ENCODE measurements around the gene TRAF3.

Gene TRAF3, protein sequence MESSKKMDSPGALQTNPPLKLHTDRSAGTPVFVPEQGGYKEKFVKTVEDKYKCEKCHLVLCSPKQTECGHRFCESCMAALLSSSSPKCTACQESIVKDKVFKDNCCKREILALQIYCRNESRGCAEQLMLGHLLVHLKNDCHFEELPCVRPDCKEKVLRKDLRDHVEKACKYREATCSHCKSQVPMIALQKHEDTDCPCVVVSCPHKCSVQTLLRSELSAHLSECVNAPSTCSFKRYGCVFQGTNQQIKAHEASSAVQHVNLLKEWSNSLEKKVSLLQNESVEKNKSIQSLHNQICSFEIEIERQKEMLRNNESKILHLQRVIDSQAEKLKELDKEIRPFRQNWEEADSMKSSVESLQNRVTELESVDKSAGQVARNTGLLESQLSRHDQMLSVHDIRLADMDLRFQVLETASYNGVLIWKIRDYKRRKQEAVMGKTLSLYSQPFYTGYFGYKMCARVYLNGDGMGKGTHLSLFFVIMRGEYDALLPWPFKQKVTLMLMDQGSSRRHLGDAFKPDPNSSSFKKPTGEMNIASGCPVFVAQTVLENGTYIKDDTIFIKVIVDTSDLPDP

DNA sequence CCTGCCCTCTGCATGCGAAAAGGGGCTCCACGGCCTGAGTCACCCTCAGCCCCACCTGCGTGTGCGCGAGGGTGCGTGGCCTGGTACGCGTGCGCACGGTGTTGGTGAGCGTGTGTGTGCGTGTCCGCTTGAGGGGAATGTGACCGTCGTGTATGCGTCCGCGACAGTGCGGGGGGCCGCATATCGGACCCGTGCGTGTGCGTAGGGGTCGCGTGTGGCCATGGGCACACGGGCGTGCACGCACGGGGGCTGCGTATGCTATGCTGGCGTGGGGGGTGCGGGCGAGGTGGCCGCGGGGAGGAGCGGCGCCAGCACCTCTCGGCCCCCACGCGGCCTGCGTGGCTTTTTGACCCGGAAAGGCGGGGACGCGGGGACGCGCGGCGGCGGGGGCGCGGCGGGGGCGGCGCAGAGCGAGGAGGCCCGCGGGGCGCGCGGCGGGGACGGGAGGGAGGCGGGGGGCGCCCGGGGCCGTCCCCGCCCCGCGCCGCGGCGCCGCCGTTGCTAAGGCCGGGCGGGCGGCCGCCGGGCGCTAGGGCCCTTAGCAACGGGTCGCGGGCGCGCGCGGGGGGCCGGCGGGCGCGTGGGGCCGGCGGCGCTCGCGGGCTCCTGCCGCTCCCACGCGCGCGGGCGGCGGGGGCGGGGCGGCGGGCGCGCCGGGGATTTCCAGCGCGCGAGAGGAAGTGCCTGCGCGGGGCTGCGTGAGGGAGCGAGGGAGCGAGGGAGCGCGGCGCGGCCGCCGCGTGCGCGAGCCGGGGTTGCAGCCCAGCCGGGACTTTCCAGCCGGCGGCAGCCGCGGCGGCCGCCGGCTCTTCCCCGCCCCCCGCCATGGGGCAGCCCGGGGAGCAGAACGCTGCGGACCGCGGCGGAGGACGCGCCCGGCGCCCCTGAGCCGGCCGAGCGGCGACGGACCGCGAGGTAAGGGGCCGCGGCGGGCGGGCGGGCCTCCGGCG, at the start of gene TRAF3:
Gene TRAF3, plus strand, starts transcription at position 689 of the 950 bp plus-strand sequence. CDS start 92,753 bp downstream, outside the sequence.
- in situ Hi-C loops (cut with HindIII; ENCODE audit: low sequenced_read_pairs): no loop called here

DNA sequence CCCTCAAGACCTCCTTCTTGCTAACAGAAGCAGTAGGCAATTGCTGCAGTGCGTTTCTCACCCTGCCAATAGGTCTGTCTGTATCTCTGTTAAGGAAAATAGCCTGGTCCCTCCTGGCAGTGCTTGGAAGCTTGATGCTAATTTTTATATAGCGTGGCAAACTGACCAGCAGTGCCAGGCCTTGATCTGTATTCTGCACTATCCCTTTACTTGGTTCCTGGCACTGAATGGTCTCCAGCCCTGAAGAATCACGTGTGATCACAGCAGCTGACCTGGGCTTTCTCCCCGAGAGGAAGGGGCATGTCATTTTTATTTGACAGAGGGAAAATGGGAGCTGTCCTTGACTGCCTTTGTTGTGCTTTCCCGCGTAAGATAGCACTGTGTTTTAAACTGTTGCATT, 48.7 kb upstream of the TRAF3 start:
- in situ Hi-C loops (cut with HindIII; ENCODE audit: low sequenced_read_pairs): no loop called here

DNA sequence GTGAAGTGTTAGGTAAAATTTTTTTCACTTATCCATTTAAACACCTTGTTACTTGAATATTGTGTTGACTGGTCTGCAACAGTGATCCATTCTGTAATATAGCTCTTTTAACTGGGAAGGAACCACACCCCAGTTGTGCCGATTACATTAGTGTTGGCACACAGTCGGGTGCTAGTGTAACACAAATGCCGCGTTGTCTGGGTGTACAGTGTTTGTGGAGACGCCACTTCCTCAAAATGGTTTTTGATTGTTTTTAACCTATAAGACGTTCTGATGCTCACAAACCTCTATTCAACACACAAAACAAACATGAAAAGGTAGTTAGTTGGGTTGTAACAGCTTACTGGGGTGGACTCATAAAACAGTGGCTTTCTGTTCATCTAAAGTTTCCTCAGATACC, 48.0 kb upstream of the TRAF3 start:
- in situ Hi-C loops (cut with HindIII; ENCODE audit: low sequenced_read_pairs): no loop called here

DNA sequence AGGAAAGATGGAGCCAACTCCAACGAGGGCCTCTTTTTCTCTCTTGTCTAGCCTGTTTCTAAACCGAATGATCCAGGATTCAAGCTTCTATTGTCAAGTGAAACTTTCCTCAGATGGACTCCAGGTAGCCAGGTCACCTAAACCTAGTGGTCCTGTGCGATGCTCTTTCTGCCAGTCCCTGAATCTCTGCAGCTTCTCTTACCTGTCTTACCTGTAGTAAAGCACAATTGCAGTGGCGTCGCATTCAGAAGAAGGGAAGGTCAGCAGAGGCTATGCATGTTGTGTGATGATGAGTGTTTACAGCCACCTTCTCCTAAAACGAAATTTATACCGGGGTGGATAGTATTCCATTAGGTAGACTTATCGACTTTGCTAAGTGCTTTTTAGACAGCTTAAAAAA, 47.4 kb upstream of the TRAF3 start:
- in situ Hi-C loops (cut with HindIII; ENCODE audit: low sequenced_read_pairs): no loop called here

DNA sequence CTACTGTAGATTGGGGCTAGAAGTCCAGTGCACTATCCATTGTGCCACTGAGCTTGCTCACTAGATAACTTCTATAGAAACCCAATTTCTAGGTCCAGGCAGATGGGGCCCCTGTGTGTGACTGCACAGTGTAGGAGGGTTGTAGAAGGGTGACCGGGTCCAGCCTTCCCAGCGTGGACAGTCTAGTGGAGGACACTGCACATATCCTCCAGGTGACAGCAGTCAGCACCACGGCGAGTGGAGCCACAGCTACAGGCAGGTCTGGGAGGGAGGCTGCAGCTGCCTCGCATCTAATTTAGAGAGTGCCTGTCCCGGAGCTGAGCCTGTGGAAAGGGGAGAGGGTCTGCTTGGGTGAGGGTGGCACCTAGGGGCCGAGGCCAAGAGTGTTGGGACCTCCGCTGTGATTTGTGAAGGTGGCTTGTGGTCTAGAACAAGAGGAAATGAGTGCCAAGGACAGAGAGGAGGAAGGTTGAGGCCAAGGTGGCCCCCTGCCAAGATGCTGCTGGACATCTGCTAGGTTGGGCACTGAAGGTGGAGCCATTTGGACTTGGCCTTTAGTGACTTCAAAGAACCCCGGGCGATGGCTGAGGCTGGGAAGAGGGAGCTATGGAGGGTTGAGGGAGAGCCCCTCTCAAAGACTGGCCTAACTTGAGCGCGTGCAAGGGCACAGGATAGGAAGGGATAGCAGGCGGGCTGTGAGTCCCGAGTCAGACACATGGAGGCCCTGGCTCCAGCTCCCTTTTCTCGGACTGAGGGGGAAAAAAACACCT, 46.0 kb upstream of the TRAF3 start:
- in situ Hi-C loops (cut with HindIII; ENCODE audit: low sequenced_read_pairs): no loop called here

DNA sequence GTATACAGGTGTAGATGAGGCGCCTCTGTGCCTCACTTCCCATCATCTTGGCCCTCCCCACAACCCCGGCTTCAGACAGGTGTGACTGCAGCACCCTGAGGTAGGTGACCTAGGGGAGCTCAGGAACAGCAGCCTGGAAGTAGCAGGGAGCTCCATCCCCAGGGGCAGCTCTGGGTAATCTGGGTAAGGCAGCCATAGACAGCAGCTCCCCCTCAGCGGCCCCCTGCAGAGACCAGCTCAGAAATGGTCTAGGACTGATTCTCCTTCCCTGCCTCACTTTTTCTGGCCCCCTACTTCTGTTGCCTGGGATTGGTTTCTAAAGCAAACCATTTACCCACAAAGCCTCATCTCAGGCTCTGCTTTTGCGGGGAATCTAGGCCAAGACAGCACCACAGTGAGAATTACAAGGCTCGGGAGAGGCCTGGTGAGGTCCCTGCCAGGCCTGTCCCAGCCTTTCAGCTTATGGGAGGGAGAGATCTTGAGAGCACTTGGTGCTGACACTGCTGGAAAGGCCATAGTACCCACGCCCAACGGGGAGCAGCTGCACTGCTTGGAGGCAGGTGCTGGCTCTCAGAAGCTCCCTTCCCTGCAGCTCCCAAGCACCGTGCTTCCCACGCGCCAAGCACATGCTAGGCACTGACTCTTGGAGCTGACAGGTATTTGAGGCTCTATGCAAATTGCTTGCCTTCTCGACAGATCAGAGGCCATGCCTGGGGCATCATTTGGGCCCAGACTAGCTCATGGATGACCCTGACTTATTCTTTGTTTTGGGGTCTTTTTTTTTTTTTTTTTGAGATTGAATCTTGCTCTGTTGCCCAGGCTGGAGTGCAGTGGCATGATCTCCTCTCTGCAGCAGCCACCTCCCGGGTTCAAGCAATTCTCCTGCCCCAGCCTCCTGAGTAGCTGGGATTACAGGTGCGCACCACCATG, 45.1 kb upstream of the TRAF3 start:
- in situ Hi-C loops (cut with HindIII; ENCODE audit: low sequenced_read_pairs): no loop called here

DNA sequence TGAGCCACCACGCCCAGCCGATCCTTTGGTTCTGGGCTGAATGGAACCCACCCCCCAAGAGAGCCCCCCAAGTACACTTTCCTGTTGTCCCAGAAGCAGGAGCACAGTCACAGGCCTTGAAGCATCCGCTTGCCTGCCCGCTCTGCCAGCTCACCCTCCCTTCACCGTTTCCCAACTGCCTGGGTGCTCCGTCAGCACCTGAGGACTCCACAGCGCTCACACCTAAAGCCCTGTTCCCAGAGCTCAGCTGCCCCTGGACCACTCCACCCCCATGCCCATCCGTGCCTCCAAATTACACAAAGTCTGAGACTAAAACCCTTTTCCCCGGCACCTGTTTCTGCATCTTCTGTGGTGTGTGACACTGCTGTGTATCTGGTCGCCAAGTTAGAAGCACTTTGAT, 44.3 kb upstream of the TRAF3 start:
- in situ Hi-C loops (cut with HindIII; ENCODE audit: low sequenced_read_pairs): no loop called here

DNA sequence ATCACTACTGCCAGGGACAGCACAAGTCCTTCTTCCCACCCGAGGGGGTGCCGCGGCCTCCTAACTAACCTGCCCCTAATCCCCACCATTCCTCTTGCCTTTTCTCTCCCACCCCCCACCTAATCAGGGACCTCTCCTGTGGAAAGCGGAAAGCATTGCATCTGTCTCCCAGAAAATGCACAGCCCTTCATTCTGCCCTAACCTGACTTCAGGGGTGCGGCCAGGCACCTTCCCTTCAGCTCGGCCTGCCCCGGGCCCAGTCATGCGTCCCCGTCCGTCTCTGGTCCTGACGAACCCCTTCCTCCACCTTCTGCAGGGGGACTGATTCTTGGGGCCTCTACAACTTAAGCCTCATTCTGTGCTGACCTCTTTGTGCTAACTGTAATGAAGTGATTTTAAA, 43.9 kb upstream of the TRAF3 start:
- in situ Hi-C loops (cut with HindIII; ENCODE audit: low sequenced_read_pairs): no loop called here

DNA sequence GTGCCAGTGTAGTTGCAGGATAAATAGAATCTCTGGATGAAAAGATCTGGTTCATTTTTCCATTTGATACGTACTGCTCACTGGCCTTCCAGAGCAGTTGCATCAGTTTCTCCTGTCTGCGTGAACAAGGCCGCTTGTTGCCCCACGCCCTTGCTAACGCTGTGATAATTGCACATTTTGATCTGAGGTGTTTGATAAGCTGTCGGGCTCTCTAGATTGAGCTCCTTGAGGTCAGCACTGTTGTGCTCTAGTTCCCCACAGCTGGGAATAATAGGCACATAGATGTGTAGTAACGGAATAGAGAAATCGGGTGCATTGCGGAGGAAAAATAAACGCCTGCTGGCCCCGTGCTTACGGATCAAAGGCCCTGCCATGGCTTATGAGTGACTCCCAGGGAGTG, 42.8 kb upstream of the TRAF3 start:
- in situ Hi-C loops (cut with HindIII; ENCODE audit: low sequenced_read_pairs): no loop called here

DNA sequence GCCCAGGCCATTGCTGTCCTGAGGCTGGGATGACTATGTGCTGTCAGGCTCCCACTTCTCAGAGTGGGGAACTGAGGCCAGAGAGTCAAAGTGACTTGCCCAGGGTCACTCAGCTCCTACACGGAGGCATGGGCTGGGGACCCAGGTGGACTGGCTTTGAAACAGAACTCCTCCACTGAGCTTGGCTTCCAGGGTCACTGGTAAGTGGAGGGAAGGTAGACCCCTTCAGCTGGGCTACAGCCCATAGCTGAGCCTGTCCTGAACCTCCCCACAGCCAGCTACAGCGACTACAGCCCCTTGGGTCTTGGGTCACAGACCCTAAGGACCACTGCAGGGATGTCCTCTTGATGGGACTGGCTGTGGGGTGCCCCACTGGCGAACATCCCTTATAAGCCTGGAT, 40.3 kb upstream of the TRAF3 start:
- in situ Hi-C loops (cut with HindIII; ENCODE audit: low sequenced_read_pairs): no loop called here

DNA sequence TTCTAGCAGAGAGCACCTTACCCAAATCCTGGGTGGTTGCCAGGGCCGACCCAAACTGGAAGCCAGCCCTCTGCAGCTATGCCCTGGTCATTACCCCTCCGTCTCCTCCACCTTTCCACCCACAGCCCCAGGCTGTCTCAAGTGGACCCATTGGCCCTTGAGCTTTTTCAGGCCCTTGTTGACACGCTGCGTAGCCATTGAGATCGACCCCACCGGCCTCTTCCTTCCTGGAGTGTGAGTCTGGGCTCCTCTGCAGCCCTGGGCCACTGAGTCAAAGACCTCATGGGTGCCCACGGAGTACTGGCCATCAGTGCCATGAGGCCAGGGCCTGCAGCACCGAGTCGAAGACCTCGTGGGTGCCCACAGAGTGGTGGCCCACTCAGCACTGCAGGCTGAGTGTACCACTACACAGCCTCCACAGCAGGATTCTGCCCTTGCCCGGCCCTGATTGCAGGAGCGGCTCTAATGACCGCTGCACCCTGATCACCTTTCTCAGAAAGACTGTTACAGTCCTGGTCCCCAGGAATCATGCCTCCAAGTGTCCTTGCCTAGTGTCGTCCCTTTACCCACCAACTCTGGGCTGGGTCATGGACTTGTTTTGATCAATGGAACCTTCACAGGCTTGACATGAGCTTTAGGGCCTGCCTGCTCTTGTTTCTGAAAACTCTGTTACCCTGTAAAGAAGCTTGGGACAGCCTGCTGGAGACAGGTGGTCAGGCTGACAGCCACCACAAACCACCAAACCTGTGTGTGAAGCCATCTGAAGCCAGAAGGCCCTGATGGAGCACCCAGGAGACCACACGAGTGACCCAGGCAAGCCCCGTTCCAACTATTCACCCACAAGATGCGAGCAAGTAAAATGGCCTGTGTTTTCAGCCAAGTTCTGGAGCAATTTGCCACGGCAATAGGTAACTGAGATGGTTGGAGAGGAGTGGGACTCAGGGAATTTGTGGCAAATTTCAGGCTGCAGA, 39.6 kb upstream of the TRAF3 start:
- in situ Hi-C loops (cut with HindIII; ENCODE audit: low sequenced_read_pairs): no loop called here

DNA sequence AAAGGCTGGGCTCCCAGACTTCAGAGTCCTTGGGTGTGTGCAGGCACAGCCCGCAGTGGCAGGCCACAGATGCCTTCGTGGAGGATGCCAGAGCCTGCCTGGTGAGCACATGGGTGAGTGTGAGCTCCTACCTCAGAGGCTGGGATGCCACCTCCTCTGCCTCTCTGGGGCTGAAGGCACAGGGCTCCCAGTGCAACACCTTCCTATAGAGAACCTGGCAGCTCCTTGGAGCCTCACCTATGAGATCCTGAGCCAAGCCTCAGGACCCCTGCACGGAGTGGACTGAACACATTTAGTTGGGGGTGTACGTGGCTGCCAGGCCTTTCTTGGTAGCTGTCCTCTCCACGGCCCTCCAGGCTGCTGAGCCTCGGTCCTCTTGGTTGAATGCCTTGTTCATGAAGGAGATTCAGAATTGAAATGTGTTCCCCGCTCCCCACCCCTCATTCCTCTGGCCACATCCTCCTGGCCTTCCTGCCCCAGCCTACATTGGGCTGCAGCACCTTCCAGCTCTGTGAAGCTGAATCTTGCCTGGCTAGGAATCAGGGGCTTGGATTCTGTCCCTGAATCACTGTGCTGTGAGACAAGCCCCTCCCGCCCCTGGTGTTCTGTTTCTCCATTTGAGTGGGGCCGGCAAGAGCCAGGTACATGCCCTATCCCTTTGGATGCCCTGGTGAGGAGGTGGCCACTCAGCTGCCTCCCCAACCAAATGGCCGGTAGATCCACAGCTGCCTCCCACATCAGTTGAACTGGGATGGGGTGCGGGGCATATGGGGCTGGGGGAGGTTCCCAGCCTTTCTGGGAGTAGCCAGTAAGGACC, 38.7 kb upstream of the TRAF3 start:
- in situ Hi-C loops (cut with HindIII; ENCODE audit: low sequenced_read_pairs): no loop called here

DNA sequence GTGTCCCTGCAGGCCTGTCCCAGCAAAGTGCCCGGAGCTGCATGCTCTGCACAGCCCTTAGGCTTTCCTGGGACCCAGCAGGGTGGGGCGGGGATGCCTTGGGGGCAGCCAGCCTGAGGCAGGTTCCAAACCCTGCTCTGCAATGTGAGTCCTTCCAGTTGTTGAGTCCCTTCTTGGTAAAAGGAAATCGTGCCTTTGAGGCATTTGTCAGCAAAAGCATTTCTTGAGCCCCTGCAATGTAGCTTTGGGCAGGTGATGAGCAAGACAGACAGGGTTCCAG, 38.1 kb upstream of the TRAF3 start:
- in situ Hi-C loops (cut with HindIII; ENCODE audit: low sequenced_read_pairs): no loop called here

DNA sequence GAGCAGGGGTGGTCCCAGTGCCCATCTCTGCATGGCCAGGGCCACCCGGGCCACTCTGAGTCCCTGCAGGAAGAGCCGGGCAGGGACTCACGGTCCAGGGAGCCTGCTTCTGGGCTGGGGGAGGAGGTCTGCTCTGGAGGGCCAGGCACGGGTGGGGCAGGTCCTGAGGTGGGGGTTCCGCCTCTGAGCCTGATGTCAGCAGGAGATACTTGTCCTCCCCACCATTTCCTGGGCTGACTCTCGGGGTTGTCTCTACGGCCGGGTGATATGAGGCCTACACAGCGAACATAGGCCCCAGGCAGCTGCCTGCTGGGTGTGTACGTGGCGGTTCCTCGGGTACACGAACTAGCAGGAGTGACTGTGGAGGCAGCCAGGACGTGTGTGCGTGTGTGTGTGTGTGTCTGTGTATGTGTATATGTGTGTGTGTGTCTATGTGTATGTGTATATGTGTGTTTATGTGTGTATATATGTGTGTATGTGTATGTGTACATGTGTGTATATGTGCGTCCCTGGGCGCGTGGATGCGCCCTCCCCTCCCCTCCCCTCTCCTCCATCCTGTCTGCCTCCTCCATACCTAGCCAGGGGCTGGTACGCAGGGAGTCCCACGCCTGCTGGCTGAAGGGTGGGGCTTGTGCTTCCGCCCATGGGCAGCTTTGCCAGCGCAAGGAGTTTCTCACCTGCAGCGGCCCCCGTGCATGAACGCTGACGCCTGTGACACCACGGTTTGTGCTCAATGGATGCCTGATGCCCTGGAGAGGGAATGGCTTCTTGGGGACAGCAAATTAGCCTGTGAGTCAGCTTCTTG, 30.4 kb upstream of the TRAF3 start:
- in situ Hi-C loops (cut with HindIII; ENCODE audit: low sequenced_read_pairs): no loop called here

DNA sequence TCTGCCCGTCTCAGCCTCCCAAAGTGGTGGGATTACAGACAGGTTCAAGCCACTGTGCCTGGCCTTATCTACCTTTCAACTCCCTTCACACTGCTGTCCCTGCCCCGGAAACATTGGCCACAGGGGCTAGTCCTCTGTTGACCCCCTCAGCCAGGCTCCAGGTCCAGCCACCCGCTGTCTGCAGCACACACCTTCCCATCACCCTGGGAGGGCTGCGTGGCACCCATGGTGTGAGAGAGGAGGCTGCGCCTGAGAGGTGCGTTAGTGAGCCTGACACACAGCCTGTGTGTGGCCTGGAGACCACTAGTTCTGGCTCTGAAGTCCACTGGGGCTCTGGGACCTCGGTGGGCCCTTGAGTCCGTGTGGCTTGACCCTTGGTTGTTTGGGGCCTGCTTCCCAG, 28.4 kb upstream of the TRAF3 start:
- in situ Hi-C loops (cut with HindIII; ENCODE audit: low sequenced_read_pairs): no loop called here

DNA sequence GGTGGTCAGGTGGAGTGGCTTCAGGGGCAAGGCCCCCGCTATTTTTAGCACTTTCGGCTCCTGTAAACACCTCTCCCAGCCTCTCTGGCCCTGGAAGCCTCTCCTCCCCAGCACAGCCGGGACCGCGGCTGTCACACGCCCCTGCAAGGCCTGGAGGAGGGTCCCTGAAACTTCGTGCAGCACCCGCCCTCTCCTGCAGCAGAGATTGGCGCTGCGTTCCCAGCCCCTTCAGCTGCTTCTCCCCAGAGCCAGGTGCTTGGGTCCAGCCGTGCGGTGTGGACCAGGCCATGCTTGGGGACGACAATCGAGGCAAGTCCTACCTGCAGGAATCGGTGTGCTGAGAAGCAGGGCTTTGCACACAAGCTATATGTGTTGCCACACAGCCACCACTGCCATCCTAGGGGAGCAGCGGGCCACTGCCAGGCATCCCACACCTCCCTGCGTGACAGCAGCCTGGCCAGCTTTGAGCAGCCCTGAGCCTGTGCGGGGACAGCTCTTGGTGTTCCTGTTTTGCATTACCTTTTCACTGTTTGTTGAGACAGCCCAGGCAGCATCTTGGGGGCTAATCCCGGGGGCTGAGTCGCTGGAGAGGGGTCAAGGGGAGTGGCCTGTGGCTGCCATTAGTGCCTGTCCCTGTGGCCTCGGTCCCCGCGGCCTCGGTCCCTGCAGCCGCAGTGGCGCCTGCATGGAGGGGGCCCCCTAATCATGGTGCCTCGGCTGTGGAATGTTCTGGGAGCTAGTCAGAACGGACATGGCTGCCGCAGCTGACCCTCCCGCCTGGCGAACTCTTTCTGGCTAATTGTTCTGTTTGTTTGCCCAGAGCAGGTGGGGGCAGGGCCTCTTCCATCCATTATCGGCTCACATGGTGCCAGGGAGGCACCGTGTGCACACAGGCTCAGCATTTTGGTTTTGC, 27.6 kb upstream of the TRAF3 start:
- in situ Hi-C loops (cut with HindIII; ENCODE audit: low sequenced_read_pairs): no loop called here

Data from endothelial cell of hepatic sinusoid (primary cell).